ENCODE data around the gene KRI1.
A peak's percentile ranks its signal among the peaks of the same experiment; 100 is the strongest.
"Not testable (repeated sequence)": the region's sequence is repeated elsewhere in the genome, so short reads cannot be mapped to it uniquely, and the experiment has no call there.

KRI1 gene

GRCh38 chr19:10575011-10575716, 9.4 kb upstream of the KRI1 start:
- no peak for DNase-seq (ENCODE audit: low read depth)

GRCh38 chr19:10574462-10574861, 8.7 kb upstream of the KRI1 start:
- DNase-seq (ENCODE audit: low read depth): no peak

- DNase-seq (ENCODE audit: low read depth): not testable (repeated sequence)
Measured at GRCh38 chr19:10573793-10574192, 8.0 kb upstream of the KRI1 start.

- peak; percentile 92 for DNase-seq (ENCODE audit: low read depth)
Measured at GRCh38 chr19:10568826-10569651, 3.2 kb upstream of the KRI1 start, which contains the start of gene CDKN2D. Gene CDKN2D (minus strand): TSS chr19:10568979. CDS start chr19:10568653, 326 bp downstream.

- no peak for DNase-seq (ENCODE audit: low read depth)
Measured at GRCh38 chr19:10568062-10568825, 2.4 kb upstream of the KRI1 start.

- no peak for DNase-seq (ENCODE audit: low read depth)
Measured at GRCh38 chr19:10567656-10568055, 1.8 kb upstream of the KRI1 start.

- no peak for DNase-seq (ENCODE audit: low read depth)
Measured at GRCh38 chr19:10566658-10567410, 1.0 kb upstream of the KRI1 start.

- no peak for DNase-seq (ENCODE audit: low read depth)
Measured at GRCh38 chr19:10566408-10566657, 523 bp upstream of the KRI1 start.

- DNase-seq (ENCODE audit: low read depth): no peak
Measured at GRCh38 chr19:10565028-10565566, 713 bp downstream of the KRI1 start.

GRCh38 chr19:10562609-10563008, 3.2 kb downstream of the KRI1 start:
- DNase-seq (ENCODE audit: low read depth): no peak

GRCh38 chr19:10560154-10560553, 5.7 kb downstream of the KRI1 start:
- DNase-seq (ENCODE audit: low read depth): no peak

- DNase-seq (ENCODE audit: low read depth): no peak
Measured at GRCh38 chr19:10557603-10558197, 8.1 kb downstream of the KRI1 start.

GRCh38 chr19:10555610-10555973, 10.2 kb downstream of the KRI1 start:
- no peak for DNase-seq (ENCODE audit: low read depth)

- no peak for DNase-seq (ENCODE audit: low read depth)
Measured at GRCh38 chr19:10554760-10555609, 10.8 kb downstream of the KRI1 start.

- no peak for DNase-seq (ENCODE audit: low read depth)
Measured at GRCh38 chr19:10553943-10554381, 11.8 kb downstream of the KRI1 start.

- no peak for DNase-seq (ENCODE audit: low read depth)
Measured at GRCh38 chr19:10553087-10553667, 12.6 kb downstream of the KRI1 start.

- DNase-seq (ENCODE audit: low read depth): no peak
Measured at GRCh38 chr19:10552510-10553053, 13.2 kb downstream of the KRI1 start.

- DNase-seq (ENCODE audit: low read depth): no peak
Measured at GRCh38 chr19:10551698-10552301, 14.0 kb downstream of the KRI1 start.

- not testable (repeated sequence) for DNase-seq (ENCODE audit: low read depth)
Measured at GRCh38 chr19:10551006-10551405, 14.8 kb downstream of the KRI1 start.

Measured in GM04503 (cell line).